NCI-H1930 (cell line): Measurements from ENCODE around the gene ZIK1.

Source experiments
- DNase-seq, 2 experiments: peaks; one replicate each; lab custom pipeline; 2025; lab: John Stamatoyannopoulos, UW

ZIK1 gene

DNA sequence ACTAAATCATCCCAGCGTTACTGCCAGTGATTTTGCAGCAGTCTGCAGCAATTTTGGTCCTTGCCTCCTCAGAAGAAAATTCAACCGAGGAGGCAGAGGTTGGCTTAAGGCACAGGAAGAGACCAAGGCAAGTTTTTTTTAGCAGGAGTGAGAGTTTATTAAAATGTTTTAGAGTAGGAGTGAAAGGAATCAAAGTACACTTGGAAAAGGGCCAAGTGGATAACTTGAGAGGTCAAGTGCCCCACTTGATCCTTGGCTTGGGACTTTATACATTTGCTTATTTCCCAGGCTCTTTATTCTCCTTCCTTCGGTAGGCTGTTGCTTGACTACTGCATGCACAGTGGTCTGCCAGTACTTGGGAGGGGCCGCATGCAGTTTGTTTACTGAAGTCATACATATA, 27.2 kb downstream of the ZIK1 start:
- no peak for DNase-seq

DNA sequence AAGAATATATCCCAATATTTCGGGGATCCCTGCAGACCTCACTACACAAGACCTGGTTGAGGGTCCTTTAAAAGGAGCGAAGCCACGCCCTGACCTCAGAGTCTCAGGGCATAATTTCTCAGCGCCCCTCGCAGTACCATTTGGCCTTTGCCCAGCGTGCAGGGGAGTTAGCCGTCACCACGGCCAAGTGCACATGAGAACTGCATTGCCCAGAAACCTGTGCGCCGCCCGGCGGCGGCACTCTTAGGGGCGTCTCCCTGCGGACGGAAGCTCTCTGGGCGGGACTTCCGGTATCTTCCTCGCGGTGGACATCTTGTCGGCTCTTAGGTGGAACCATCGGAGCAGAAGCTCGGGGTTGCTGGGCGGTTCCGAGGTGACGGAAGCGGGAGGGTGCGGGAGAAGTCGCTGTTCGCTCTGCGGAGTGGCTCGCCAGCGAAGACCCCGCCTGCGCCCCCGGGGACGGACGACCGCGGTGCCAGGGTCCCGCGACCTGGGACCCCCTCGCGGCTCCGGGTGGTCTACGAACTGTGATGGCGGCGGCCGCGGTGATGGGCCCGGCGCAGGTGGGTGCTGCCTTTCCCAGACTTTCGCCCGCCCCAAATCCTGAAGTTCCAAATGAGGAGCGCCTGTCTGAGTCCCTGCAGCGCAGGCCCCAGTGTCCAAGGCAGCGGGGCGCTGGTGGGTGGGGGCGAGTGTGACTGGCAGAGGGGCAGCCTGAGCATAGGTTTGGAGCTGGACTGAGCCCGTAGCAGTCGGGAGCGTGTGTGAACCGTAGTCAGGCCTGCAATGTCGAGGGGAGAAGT, 30.2 kb downstream of the ZIK1 start, which contains the start of gene ZNF134:
Gene ZNF134 (plus strand): TSS at position 302 of the 803 bp plus-strand sequence. CDS start 5,227 bp downstream, outside the sequence.
- DNase-seq, result peak; percentile 91

DNA sequence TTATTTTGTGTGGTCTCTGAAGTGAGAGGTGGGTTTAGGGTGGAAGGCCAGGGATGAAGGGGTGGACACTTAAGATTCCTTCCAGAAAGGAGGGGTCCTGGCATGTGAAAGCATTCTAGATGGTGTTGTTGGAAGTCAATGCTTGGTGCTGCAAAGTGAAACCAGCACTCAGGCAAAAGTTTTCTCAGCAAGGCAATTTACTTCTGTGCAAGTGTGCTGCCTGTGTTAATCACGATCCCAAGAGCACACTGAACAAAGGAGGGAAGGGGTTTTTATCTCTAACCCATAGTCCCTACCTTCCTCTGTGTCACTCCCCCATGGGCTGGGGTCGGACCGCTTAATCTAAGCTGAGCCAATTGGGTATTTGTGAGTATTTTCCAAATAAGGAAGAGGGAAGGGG, 31.4 kb downstream of the ZIK1 start:
- DNase-seq, result no peak

DNA sequence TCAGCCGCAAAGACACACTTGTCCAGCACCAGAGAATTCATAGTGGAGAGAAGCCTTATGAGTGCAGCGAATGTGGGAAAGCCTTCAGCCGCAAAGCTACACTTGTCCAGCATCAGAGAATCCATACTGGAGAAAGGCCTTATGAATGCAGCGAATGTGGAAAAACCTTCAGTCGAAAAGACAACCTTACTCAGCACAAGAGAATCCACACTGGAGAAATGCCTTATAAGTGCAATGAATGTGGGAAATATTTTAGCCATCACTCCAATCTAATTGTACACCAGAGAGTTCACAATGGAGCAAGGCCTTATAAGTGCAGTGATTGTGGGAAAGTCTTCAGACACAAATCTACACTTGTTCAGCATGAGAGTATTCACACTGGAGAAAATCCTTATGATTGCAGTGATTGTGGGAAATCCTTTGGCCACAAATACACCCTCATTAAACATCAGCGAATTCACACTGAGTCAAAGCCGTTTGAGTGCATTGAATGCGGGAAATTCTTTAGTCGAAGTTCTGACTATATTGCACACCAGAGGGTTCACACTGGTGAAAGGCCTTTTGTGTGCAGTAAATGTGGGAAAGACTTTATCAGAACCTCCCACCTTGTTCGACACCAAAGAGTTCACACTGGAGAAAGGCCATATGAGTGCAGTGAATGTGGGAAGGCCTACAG, 36.9 kb downstream of the ZIK1 start:
- DNase-seq, result peak in 1 of 2 experiments; percentile 10

DNA sequence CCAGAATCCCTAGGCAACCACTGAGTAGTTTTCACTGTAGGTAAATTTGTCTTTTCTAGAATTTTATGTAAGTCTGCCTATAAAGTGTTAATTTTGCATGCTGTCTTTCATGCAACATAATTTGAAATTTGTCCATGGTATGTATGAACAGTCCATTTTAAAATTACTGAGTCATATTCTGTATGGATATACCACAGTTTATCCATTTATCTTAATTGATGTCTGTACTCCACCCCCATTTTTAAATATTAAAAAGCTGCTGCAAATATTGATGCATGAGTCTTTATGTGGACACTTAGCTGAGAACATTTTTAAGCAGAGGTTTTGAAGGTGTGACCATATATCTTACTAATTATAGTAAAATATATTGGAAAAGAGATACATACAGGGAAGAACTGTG, 39.1 kb downstream of the ZIK1 start:
- no peak for DNase-seq

DNA sequence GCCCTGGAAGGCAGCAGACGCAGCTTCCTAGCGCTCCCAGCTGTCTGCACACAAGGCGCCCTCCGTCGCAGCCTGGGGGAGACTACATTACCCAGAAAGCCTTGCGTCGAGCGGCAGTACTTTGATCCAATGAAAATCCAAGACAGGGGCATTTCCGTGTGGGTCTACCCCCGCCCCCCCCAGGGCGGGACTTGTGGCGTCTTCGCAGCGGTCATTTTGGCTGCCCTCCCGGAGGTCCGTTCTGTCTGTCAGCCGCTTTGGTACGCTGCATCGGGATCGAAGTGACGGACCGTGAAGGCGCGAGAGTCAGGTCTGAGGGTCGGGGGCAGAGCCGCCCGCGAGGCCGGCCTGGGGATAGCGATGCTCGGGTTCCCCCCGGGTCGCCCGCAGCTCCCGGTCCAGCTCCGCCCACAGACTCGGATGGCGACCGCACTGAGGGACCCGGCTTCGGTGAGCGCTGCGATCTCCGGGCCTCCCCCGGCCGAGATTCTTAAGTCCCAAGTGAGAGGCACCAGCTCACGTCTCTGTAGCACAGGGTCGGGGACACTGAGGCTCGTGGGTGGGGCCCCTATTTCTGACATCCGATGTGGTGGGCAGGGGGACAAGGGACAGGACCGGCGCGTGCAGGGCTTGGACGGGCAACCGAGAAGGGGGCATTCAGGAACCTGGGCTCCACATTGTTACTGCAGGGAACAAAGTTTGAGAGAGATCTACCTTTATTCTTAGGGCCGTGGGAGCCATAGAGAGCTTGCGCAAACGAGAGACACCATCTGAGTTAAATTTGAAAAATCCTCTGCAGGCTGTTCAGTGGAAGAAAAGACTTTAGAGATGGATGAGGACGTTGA, 49.3 kb downstream of the ZIK1 start, which contains the start of gene ZNF211:
Gene ZNF211 (plus strand): TSS at position 182 of the 845 bp plus-strand sequence. CDS start 179 bp downstream, at position 361.
- DNase-seq, result peak; percentile 89 to 97

DNA sequence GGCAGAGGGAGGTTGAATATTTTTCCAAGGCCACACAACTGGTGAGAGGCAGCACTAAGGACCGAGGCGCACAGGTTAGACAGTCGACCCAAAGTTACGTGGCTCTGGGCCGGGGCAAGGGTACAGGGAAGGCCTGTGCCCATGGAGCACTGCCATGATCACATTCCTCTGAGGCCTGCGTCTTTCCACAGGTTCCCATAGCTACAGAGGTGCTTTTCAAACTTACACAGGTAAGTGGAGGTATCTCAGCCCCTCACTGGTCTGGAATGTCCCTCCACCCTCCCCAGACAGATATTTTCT, 49.8 kb downstream of the ZIK1 start:
- no peak for DNase-seq

DNA sequence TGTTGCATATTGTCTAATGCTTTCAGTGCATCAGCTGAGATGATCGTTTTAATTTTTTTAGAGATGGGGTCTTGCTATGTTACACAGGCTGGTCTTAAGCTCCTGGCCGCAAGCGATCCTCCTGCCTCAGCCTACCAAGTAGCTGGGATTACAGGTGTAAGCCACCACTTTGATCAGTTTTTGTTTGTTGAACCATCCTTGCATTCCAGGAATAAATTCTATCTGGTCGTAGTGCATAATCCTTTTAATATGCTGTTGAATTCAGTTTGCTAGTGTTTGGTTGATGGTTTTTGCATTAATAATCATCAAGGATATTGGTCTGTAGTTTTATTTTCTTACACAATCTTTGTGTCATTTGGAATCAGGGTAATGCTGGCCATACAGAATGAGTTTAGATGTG, 53.4 kb downstream of the ZIK1 start:
- DNase-seq, result no peak

DNA sequence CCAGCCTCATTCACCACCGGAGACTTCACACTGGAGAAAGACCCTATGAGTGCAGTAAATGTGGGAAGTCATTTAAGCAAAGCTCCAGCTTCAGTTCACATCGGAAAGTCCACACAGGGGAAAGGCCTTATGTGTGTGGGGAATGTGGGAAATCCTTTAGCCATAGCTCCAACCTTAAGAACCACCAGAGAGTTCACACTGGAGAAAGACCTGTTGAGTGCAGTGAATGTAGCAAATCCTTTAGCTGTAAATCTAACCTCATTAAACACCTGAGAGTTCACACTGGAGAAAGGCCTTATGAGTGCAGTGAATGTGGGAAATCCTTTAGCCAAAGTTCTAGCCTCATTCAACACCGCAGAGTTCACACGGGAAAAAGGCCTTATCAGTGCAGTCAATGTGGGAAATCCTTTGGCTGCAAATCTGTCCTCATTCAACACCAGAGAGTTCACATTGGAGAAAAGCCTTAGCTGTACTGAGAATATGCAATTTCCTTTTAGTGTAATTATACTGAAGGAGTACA, 57.8 kb downstream of the ZIK1 start:
- no peak for DNase-seq

DNA sequence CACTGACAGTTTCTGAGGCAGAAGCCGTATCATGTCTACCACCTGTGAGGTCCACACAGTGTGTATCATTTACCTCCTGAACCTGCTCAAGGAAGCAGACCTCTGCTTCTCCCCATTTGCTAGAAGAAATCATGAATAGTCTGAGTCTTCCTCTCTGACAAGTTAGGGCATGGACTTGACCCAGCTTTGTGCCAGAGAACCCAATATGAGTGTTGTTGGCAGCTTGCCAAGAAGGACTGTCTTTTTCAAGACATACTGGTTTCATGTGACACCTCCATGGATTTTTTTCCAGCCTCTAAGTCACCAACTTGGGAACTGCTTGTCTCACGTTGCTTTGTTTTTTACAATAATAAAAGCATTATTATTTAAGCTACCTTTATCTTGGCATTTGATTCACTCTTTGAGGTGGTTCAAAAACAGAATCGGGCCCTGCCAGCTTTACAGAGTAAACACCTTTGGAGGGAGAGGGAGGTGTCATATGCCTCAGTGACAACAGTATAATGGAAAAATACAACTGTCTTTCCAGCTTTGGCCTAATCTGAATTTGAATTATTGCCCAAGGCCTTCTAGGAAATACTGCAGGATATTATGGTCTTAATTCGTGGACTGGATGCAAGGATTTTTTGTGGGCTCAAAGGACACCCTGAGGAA, 58.6 kb downstream of the ZIK1 start:
- DNase-seq, result no peak
